ENCODE data around the gene TMEM132D. TPM values are rescaled to one million over a fixed set of nuclear protein-coding genes. Genes with fewer than 3 reads are reported as not detected.

The TMEM132D gene
- total and polyA plus RNA-seq, 2 donors (not counting 3 experiments of a cell fraction or from before 2014, with no cell fraction given), result not detected

DNA sequence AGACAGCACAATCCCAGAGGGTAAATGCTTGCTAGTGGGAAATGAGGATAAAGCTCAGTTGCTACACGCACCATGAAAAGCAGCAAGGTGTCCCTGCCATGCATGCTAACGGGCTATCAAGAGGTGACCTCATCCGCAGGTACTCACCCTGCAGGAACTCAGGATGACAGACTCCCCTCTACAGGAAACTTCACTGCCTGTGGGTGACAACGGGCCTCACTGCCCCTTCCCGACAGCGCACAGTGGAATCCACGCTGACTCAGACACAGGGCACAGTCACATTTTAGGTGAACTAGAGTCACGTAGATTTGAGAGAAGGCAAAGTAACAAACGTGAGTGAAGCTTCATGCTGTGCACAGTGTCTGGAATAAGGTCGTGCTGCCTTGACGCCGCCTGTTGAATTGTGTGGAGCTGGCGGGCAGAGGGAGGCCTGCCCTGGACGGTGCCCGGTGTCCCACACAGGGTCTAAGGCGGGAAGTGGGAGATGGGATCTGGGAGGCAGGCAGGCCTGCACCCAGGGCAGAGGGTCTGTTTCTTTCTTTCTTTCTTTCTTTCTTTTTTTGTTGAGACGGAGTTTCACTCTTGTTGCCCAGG, 331.8 kb downstream of the TMEM132D start:
- no peak for FAIRE-seq
- Histone ChIP-seq H3K9ac (replicated peaks; ENCODE audit: extremely low read depth, insufficient read depth, low read length) (no peak overlapping the region), H4K20me1 (replicated peaks; ENCODE audit: control insufficient read depth, extremely low read depth, insufficient read depth, low read length) (no peaks in the 10 kb centered on the region), H3K4me3 (replicated peaks in 1 of 3; ENCODE audit: insufficient read depth in 1 of 3, low read depth in 1 of 3, low read length in 3 of 3) (no peak overlapping the region), H3K27ac (ENCODE audit: insufficient read depth, low read depth, low read length) (no peak overlapping the region), H3K9me1 (replicated peaks; ENCODE audit: control insufficient read depth, extremely low read depth, insufficient read depth, low read length) (no peaks in the 10 kb centered on the region), H3K27me3 (ENCODE audit: control insufficient read depth in 2 of 2, insufficient read depth in 2 of 2, low read length in 2 of 2) (no peaks in the 10 kb centered on the region), H3K79me2 (ENCODE audit: control insufficient read depth, insufficient read depth, low read length) (no peaks in the 10 kb centered on the region), H3K4me1 (ENCODE audit: control insufficient read depth, extremely low read depth, insufficient read depth, low read length) (no peaks in the 10 kb centered on the region), H3K4me2 (ENCODE audit: insufficient read depth, low read length) (no peak overlapping the region), H3K9me3 (replicated peaks; ENCODE audit: control insufficient read depth, insufficient read depth, low read length) (peaks cover 6% of the 10 kb centered on the region), H2AFZ (ENCODE audit: low read depth, low read length) (no peak overlapping the region), H3K36me3 (ENCODE audit: control insufficient read depth in 2 of 2, extremely low read depth in 1 of 2, insufficient read depth in 2 of 2, low read length in 2 of 2) (no peaks in the 10 kb centered on the region)
- DNase-seq (ENCODE audit: low read depth, low spot score), result no peak
- no TSS peak for BruUV-seq (replicated peaks)
- intact Hi-C loops (cut with micrococcal nuclease), result no loop called here
- dilution Hi-C loops (cut with MboI; ENCODE audit: extremely low pct_ligation_motif_present, low sequenced_read_pairs), result no loop called here
- no peak for TF ChIP-seq MAX (IDR thresholded peaks at IDR 0.05; ENCODE audit: insufficient read depth, insufficient read length)
- TF ChIP-seq FOS (IDR thresholded peaks at IDR 0.05; ENCODE audit: borderline replicate concordance, insufficient read depth, low read length), result no peak
- TF ChIP-seq MYC (IDR thresholded peaks at IDR 0.05; ENCODE audit: low read depth, low read length), result no peak
- no peak for TF ChIP-seq JUN (IDR thresholded peaks at IDR 0.05; ENCODE audit: borderline replicate concordance, insufficient read depth, insufficient read length, low read depth)
- TF ChIP-seq POLR2A (IDR thresholded peaks at IDR 0.05; ENCODE audit: low read depth, low read length), result no peak
- TF ChIP-seq CTCF (IDR thresholded peaks at IDR 0.05; ENCODE audit: extremely low read depth in 1 of 2, insufficient read depth in 1 of 2, low read depth in 1 of 2, low read length in 2 of 2), result no peak
- TF ChIP-seq POLR2AphosphoS5 (IDR thresholded peaks at IDR 0.05; ENCODE audit: insufficient read depth, low read depth, low read length), result no peak
- no peak for TF ChIP-seq EZH2 (IDR thresholded peaks at IDR 0.05; ENCODE audit: borderline replicate concordance, low read depth, low read length, severe bottlenecking)
- TF ChIP-seq GATA2 (IDR thresholded peaks at IDR 0.05; ENCODE audit: insufficient read depth, insufficient read length, low read depth, low read length), result no peak
- POLR2A ChIA-PET, result no interaction called here
- CTCF ChIA-PET, result no interaction called here
